Forelimb muscle (tissue), 1 donor: ENCODE data around the gene EPHB1. TPM values are rescaled to one million over a fixed set of nuclear protein-coding genes. Genes with fewer than 3 reads are reported as not detected.

Experiments
- DNase-seq: peaks from one replicate; pipeline ENCODE4 v3.0.0-alpha.2; 2013; ENCODE audit warnings: low read depth
- polyA plus RNA-seq: library from polyadenylated mRNA; unstranded; fragments of 120-200 nt; gene quantifications from one replicate; pipeline ENCODE4 v1.2.1, GENCODE V29; 2013; ENCODE audit not compliant: insufficient read length

EPHB1 gene
- polyA plus RNA-seq, 1 donor, result 49.5 TPM

DNA sequence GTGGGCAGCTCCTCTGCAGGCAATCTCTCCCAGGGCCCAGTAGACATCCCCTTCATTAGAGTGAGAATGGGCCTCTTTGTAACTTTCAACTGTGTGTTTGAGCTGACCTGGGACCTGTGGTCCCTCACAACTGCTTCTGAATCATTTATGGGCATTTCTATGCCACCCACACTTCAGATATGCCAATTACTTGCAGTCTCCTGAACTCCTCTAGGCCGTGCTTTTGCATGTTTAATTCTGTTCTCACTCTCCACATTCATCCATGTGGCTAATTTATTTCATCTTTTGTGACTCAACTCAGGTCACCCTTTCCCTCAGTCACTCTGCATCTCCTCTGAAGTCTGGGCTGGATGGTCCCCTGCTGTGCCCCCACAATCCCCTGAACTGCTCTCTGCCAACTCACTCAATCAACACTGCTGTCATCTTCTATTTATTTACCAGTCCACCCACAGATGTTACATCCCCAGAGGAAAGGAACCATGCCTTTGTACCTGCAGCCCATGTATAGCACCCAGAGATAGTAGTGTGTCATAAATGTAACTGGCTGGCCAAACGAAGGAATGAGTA is 364.7 kb downstream of the EPHB1 start:
- DNase-seq, result no peak

DNA sequence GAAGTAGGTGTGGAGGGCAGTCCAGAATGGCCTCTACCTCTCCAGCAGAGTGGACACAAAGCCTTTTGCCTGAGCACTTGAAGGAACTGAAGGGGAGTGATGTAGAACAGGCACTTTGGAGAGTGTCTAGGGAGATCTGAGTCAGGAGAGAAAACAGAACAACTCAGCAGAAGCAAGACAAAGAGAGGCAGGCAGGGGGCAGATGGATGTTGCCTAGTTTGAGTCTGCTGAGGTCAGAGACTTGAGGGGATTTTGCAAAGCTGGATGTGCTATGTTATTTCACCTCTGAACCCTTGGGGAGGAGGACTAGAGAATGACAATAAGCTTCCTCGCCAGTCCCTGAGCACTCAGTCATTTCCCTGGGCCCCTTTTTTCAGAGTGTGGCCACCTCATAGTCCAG is 366.4 kb downstream of the EPHB1 start:
- no peak for DNase-seq

DNA sequence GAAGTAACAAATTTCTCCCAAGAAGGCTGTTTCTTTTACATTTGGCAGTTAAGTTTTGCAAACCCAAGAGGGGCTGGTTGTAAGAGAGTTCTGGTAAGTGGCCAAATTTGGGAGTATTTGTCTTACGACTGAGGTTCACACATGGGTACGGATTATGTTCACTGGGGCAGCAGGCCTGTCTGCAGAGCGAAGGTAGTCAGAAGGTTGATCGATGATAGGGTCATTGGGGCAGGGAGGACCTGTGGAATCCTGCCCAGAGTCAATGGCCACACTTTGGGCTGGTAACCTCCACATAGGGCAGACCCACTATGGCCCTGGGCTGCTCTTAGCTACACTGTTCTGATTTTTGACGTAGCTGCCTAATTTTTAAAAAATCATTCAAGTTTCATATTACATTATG is 368.6 kb downstream of the EPHB1 start:
- no peak for DNase-seq

DNA sequence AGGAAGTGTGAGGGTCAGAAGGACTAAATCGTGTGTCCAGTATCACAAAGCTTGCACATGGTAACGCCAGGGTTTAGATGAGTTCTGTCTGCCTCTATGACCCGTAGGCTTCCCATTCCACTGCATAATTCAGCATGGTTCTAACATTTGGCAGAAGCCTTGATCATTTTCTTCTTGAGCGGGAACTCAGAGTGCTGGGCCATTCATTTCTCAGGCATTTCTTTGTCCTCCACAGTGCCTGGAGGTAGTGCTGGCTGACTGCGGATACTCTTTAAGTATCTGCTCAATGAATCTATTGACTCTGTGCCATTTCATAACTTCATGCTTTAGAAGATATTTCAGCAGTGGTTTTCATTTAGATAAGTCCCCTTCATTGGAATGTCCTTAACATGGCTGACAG is 370.2 kb downstream of the EPHB1 start:
- DNase-seq, result no peak

DNA sequence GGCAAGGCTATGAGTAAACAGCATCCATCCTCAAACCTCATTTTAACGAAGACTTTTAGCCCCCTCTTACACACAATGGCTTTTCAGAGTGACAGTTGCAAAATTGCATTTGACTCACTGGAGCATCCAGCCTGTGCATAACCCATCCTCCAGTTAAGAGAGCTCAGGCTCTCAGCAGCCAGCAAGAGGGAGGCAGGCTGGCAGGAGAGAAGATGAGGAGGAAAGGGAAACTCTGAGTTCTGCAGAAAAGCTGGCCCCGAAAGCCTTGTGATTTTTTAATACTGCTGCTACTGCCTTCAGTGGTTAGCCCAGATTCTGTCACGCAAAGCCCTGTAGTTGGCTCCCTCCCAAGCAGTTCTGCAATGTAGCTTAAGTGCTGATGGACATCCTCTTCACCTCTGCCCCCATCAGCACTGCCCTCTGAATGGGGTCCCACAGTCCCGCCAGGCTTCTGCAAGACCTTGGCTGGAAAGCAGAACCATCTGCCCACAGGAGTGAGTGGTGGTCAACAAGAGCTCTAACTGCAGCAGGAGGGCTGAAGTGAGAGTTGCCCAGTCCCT is 371.3 kb downstream of the EPHB1 start:
- DNase-seq, result no peak

DNA sequence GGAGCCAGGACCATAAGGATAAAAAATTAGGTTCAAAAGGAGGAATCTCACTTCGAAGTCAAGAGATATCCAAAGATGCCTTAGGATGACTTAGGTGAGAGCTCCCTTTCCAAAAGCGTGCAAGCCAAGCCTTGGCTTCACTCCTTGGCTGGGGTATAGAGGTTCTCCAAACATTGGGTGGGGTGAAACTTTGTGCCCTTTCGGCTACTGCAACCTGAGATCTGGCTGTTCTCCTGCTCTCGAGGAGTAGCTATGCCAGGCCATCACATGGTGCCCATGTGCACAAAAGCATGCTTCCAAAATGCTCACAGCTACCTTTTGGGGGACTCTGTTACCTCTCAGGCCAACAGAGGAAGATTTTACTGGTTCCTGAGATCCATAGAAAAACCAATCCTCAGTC is 373.8 kb downstream of the EPHB1 start:
- DNase-seq, result no peak

DNA sequence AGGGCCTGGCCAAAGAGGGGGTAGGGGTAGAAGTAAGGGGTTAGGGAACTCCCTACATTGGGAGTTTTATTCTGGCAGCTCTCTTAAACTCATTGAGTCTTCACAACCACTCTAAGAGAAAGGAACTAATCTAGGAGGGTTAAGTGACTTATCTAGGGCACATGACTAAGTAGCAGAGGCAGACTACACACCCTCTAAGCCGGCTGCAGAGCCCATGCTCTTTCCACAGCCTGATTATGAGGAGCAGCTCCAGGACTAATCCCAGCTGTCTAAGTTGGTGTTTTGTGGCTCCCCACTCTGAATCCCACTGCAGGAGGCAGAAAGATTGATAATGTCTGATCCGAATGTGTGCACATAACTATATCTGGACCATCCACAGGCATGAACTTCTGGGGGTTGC is 374.6 kb downstream of the EPHB1 start:
- DNase-seq, result no peak

DNA sequence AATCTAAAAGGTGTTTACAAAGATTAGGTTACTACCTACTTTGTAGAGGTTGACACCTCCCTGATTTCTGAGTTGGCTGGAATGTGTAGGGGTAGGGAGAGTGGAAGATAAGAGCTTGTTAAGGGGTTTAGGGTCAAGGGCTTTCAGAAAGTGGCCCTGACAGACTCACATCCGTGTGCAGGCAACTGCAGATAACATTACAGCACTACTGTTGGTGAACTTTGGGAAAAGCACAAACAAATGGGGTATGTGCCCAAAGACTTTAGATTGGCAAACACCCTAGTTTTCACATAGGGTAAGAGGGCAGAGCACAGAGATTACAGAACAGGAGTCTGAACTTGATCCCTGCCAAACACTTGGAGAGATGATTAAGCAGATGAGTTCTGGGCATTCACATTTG is 375.7 kb downstream of the EPHB1 start:
- no peak for DNase-seq

DNA sequence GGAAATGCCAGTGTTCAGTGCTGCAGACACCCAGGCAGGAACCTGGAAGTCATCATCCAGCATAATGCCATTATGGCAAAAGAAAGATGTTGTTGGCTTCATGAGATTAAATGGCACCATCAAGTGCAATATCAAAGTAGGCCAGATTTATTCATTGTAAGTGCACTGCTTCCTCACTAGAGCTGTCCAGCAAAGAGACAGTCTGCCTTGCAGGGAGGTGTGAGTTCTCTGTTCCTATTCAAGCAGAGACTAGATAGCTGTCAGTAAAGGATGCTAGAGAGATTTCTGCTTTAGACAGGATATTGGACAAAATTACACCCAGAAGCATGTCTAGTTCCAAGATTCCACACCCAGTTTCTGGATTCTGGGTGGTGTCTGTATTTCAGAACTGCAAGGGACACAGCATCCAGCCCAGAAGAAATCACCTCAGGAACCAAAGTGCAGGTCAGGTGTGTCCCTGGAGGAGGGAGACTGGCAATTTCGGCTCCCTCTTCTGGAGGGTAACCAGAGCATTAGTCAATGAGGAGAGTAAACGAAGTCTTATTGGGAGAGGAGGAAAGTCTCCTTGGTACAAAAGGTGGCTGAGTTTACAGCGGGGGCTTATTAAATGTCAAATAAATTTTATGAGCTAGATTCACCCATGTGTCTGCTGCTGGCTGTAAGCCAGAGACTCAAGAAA is 377.3 kb downstream of the EPHB1 start:
- DNase-seq, result no peak

DNA sequence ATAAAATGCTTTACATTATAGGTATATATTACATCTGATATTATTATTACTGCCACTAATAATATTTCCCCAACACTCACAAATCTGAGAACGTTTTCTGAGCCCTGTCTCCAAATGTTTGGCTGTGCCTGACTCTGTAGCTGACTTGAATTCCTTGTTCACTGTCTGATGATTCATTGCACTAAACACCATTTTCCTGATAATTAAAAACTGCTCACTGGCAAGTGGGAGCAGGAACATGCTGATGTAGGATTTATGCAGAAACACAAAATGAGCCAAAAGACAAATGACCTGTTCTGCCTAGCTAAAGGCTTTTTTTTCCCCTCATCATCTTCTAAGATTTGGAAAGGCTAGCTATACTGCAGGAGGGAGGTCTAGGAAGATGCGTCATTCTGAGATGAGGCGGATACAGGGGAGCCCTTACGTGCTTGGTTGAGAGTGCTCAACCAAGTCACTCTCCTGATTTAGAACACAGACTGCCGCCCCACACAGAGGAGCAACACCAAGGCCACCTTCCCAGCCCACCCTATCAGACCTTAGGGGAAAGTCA is 380.7 kb downstream of the EPHB1 start:
- DNase-seq, result no peak

DNA sequence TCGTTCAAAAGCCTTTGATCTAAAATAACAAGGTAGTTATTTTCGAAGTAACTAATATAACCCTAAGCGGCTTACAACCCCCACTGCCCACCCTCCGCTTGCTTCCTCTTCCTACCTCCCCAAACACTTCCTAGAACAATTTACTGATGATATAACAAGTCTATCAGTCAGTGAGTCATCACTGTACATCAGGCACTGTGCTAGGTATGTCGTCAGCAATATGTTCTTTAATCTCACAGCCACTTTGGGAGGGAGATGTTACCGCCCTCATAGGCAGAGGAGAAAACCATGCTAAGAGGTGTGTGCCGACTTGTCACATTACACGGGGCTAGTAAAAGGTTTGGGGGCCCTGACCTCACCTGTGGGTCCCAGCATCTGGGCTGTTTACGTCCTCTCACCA is 381.8 kb downstream of the EPHB1 start:
- no peak for DNase-seq

DNA sequence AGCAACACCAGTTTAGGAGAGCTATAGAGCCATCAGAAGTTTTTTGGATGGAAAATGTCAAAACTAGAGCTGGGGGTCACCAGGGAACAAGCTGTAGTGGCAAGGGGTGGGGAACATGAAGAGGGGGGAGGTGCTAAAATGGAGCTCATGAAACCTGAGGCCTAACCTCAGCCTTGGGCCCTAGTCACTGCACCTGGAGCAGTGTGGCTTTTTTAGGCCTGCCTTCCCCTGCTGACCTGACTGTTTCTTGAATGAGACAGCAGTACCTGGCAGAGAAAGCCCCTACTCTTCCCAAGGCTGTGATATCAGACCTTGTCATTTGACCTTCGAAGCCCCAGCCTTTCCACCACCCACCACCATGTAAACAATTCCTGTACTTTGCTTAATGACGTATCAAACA is 383.5 kb downstream of the EPHB1 start:
- no peak for DNase-seq

DNA sequence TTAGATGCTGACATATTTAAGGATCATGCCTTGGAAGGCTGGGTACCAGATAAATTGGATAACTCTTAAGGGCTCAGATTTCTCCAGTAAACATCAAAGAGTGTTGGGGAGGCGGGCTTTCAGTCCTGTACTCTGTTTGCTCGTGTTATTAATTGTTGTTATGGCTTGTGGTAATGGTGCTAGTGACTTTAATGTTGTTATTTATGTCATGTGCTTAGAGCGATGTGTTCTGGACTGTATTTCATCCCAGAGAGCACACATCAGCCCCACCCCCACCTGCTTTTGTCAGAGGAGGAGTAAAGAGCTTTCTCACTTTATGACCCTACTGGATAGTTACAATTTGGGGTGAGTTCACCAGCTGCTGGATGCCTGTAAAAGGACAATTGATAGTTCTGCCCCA is 386.3 kb downstream of the EPHB1 start:
- no peak for DNase-seq

DNA sequence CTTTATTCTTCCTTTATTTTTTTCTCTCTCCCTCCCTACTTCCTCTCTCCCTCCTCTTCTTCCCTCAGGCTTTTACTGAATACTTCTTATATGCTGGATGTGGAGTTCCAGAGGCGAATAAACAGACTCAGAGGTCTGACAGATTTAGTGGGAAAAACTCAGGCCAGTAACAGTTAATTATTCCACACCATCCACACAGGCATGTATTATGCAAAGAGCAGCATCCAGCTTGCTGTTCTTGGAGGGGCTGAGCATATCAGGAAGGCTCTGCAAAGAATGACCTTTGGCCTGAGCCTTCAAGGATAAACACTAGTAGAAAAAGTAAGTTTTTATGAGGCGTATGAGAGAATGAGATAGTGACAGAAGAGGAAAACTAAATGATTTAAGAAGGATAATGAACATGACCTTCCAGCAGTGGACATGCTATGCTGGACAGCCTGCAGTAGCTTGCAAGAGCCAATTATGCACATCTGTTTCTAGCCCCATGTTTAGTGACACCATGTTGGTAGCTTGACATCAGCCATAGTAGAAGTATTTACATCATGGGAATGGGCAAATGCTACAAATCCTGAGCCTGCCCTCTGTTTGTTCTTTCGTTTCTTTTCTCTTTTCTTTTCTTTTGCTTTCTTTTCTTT is 387.4 kb downstream of the EPHB1 start:
- no peak for DNase-seq

DNA sequence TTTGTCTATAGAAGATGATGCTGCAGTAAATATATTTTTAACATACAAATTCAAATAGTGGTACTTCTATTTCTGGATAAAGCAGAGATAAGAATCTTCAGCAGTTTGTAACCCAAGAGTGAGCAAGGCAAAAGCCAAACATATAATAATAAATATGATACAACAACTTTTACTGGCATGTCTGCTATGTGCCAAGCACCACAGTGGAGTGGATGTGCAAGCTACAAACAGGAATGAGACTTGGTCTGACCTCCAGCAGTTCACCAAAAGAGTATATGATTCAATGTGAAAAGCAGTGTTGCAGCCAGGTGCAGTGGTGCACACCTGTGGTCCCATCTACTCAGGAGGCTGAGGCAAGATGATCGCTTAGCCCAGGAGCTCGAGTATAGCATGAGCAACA is 395.6 kb downstream of the EPHB1 start:
- DNase-seq, result no peak

DNA sequence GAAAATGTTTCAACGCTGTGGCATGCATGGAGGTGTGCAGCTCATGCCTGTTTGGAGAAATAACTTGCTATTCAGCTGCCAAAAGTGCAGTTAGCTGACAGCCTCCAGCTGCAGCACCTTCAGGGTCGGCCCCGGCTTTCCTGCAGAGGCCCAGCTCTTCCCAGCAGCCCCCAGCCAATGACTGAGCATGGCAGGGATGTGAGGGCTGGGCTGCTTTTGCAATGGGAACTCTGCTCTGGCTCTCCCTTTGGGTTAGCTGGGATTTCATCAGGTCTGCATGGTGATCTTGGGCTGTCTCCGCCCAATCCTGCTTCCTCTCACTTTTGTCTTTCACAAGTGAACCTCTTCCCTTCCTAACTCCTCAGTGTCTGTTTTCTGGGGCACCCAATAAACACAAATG is 396.6 kb downstream of the EPHB1 start:
- DNase-seq, result no peak

DNA sequence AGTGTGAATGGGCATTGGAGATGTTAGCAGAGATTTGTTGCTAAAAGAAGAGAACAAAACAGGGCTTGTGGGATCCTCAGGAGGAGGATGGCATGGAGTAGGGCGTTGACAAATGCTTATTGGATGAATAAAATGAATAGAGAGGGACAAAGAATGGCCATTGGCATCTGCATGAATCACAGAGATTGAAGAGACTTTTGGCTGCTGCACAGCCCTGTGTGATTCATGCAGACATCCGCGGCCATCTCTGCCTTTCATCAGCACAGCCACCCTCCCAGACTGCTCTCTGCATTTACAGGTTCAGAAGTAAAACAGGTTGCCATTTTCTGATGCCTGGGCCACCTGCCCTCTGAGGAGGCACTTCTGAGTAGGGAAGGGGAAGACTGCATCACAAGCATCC is 397.9 kb downstream of the EPHB1 start:
- DNase-seq, result no peak

DNA sequence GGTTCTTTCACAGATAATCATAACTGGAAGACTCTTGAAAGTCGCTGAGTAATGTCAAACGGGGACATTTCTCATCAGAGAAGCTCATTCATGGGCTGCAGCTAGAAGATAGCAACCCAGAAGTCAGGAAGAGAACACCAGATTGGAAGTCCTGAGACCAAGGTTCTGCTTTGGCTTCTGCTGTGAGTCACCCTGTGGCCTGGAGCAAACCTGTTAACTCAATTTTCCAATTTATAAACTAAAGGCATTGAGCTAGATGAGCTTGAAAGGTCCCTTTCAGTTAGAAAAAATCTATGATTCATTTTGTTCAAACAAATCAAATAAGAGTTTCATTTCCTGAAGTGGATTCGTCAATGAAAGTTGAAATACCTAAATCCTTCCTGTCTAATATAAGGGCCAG is 402.2 kb downstream of the EPHB1 start:
- DNase-seq, result no peak

DNA sequence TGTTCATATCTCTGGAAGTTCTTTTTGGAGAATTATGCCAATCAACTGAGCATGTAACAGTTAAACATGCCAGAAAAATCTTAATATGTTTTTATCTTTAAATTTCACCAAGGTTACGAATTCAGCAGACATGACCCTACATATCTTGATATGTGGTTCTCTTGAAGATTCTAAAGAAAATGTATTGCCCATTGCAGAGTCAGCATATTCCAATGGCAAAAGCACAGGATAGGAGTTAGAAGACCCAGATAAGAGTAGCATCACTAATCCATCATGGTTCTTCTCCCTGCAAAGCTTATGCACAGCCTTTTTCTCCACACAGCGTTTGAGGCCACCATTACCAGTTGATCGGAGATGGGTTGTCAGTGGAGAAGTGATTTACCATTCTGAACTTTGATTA is 402.8 kb downstream of the EPHB1 start:
- DNase-seq, result no peak

DNA sequence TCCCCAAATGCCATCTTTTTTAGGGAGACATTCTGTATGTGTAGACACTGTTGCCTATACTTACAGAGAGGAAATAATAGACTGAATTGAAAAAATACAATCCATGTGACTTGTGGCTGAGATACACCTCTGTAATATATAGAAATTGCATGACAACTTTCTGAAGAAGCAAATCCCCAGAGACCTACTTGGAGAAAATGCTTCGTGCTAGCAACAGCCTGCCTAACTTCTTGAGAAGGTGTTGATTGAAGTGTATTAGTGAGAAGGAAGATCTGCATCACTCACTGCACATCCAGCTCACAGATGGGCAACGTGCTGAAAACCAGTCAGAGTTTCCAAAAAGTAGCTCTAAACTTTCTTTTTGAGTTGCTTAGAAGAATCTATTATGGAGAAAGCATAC is 404.1 kb downstream of the EPHB1 start:
- DNase-seq, result no peak

DNA sequence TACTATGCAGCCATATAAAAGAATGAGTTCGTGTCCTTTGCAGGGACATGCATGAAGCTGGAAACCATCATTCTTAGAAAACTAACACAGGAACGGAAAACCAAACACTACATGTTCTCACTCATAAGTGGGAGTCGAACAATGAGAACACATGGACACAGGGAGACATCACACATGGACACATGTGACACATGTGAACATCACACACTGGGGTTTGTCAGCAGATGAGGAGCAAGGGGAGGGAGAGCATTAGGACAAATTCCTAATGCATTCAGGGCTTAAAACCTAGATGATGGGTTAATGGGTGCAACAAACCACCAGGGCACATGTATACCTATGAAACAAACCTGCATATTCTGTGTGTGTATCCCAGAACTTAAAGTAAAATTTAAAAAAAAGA is 408.0 kb downstream of the EPHB1 start:
- no peak for DNase-seq

DNA sequence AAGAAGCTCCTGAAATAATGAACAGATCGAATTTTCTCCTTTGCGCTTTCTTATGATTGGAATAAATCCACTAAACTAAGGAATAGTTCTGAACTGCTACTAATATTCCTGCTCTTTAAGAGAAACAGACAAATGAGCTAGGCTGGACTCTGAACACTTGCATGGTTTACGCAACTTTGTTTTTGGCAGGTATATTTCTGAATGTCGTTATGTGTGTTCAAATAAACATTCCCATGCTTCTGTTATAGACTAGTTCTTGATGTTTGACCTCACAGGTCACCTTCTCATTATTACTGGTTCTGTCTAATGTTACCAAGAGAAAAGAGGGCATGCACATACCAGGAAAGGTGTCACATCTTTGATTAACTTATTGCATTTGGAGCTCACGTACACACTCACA is 418.2 kb downstream of the EPHB1 start:
- no peak for DNase-seq

DNA sequence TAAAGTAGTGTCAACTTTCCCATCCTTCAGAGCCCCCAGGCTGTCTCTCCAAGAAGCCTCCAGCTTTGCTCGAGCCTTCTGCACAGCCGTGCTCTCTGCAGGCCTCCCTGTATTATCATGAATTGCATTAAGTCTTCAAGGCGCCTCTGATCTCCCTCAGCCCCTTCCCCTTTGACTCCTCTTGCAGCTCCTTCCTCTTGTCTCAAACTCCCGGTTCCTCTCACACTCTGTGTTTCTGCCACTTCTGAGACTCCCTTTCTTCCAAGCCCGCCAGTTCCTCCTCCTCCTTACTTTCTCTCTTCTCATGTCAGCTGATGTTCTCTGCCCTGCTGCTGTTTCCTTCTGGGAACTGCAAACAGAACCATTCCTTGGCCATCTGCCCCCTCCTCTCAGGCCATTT is 418.8 kb downstream of the EPHB1 start:
- DNase-seq, result no peak
